Measurements from ENCODE around the gene SLAIN2. TPM values are rescaled to one million over a fixed set of nuclear protein-coding genes. Genes with fewer than 3 reads are reported as not detected.

Gene SLAIN2
- total RNA-seq, 1 experiment from 2014 or later, result 30.8 TPM

DNA sequence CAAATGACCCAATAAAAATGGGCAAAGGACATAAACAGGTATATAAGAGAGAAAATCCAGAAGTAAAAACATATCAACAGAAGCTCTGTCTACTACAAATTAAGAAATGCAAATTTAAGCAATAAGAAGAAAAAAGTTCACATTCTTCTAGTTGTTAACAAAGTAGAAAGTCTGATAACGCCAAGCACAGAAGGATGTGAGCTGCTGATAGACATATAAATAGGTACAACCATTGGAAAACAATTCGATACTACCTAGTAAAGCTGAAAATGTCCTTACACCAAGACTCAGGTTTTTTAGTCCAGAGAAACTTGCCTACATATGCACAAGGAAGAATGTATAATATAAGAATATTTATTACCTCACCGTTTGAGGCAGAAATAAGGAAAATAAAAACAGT lies 35.8 kb upstream of the SLAIN2 start:
- no peaks in the 10 kb centered on the region for H3K27me3 ChIP-seq (ENCODE audit: insufficient read depth, low read length)
- Mint-ChIP-seq H3K27ac (no peak overlapping the region), H3K27me3 (ENCODE audit: low read depth) (no peaks in the 10 kb centered on the region), H3K36me3 (ENCODE audit: insufficient read depth in 1 of 3, low read depth in 3 of 3) (no peaks in the 10 kb centered on the region), H3K4me1 (0 out of 4 replicates have a peak, but pooled peaks cover 0 to 2% of the 10 kb centered on the region in 2 experiments), H3K4me3 (no peak overlapping the region), H3K9me3 (no peaks in the 10 kb centered on the region)
- H4K91ac ChIP-seq (ENCODE audit: insufficient read length, low read depth, low read length), result no peak overlapping the region
- no peaks in the 10 kb centered on the region for H3K9me3 ChIP-seq (ENCODE audit: control insufficient read depth, low read depth, low read length)
- no peak overlapping the region for H2BK12ac ChIP-seq (ENCODE audit: insufficient read length, low read depth, low read length)
- H2BK20ac ChIP-seq (ENCODE audit: low read depth, low read length, poor library complexity, severe bottlenecking), result no peak overlapping the region
- no peak overlapping the region for H2BK5ac ChIP-seq (ENCODE audit: insufficient read length, low read length)
- H4K8ac ChIP-seq (replicated peaks; ENCODE audit: insufficient read length, low read depth, low read length), result no peak overlapping the region
- H3K23ac ChIP-seq (ENCODE audit: insufficient read length, low read depth, low read length), result no peak overlapping the region
- no CpG with 5 or more reads among the region's 3 CpGs for WGBS (ENCODE audit: extremely low coverage, insufficient read length, low lambda C conversion rate)
- no peaks in the 10 kb centered on the region for H3K23me2 ChIP-seq (ENCODE audit: insufficient read length, low read depth, low read length, poor library complexity, severe bottlenecking)
- H3K79me2 ChIP-seq (ENCODE audit: insufficient read depth, low read length), result no peaks in the 10 kb centered on the region
- no peak overlapping the region for H2AK5ac ChIP-seq (ENCODE audit: insufficient read length, low read length)
- no peaks in the 10 kb centered on the region for H3K4me1 ChIP-seq (ENCODE audit: insufficient read depth, low read length)
- no peak overlapping the region for H3K18ac ChIP-seq (ENCODE audit: insufficient read length, low read depth, low read length)
- H3T11ph ChIP-seq (ENCODE audit: low read length), result no peak overlapping the region
- H3K4me2 ChIP-seq (ENCODE audit: insufficient read depth, insufficient read length, low read length), result no peak overlapping the region
- H3K27ac ChIP-seq (ENCODE audit: insufficient read length, low read depth, low read length), result no peak overlapping the region
- no peak overlapping the region for H3K4ac ChIP-seq (ENCODE audit: low read depth, low read length)
- H4K5ac ChIP-seq (ENCODE audit: insufficient read length, low read depth, low read length), result no peak overlapping the region
- H3K56ac ChIP-seq (ENCODE audit: insufficient read length, low read depth, low read length), result no peak overlapping the region
- H3K79me1 ChIP-seq (ENCODE audit: insufficient read depth, low read depth, low read length, poor library complexity, severe bottlenecking), result no peaks in the 10 kb centered on the region
- H2BK120ac ChIP-seq (ENCODE audit: low read depth, low read length, poor library complexity, severe bottlenecking), result no peak overlapping the region
- H3K14ac ChIP-seq (ENCODE audit: insufficient read depth, low read length), result no peak overlapping the region
- no peak overlapping the region for H2BK15ac ChIP-seq (ENCODE audit: low read depth, low read length)
- DNase-seq, result no peak
- H4K20me1 ChIP-seq (ENCODE audit: control insufficient read depth, insufficient read depth, insufficient read length), result no peaks in the 10 kb centered on the region
- TF ChIP-seq, protein P1, sequence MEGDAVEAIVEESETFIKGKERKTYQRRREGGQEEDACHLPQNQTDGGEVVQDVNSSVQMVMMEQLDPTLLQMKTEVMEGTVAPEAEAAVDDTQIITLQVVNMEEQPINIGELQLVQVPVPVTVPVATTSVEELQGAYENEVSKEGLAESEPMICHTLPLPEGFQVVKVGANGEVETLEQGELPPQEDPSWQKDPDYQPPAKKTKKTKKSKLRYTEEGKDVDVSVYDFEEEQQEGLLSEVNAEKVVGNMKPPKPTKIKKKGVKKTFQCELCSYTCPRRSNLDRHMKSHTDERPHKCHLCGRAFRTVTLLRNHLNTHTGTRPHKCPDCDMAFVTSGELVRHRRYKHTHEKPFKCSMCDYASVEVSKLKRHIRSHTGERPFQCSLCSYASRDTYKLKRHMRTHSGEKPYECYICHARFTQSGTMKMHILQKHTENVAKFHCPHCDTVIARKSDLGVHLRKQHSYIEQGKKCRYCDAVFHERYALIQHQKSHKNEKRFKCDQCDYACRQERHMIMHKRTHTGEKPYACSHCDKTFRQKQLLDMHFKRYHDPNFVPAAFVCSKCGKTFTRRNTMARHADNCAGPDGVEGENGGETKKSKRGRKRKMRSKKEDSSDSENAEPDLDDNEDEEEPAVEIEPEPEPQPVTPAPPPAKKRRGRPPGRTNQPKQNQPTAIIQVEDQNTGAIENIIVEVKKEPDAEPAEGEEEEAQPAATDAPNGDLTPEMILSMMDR (conservative IDR thresholded peaks at IDR 0.05), result no peak
- no peak overlapping the region for H2AFZ ChIP-seq (ENCODE audit: low read length)
- H3K9ac ChIP-seq (ENCODE audit: extremely low read depth, insufficient read length, low read length), result no peak overlapping the region

All from H9 (cell line).